Endothelial cell of hepatic sinusoid (primary cell): ENCODE data around the gene MRPS22.
"Not testable (repeated sequence)": the region's sequence is repeated elsewhere in the genome, so short reads cannot be mapped to it uniquely, and the experiment has no call there.

ENCODE experiments used
- in situ Hi-C: cut with HindIII; loops from 2 replicates; pipeline ENCODE4 v1.10.0; 2017; ENCODE audit warnings: low sequenced_read_pairs

Gene MRPS22

GRCh38 chr3:139332092-139332491 lies 11.7 kb upstream of the MRPS22 start:
- in situ Hi-C loops, result no loop called here

GRCh38 chr3:139334675-139335074 lies 9.1 kb upstream of the MRPS22 start:
- in situ Hi-C loops, result not testable (repeated sequence)

GRCh38 chr3:139338405-139338804 lies 5.4 kb upstream of the MRPS22 start:
- in situ Hi-C loops, result no loop called here

- in situ Hi-C loops, result no loop called here
These were observed 4.5 kb upstream of the MRPS22 start for GRCh38 chr3:139339219-139339906.

GRCh38 chr3:139340784-139341183 lies 3.0 kb upstream of the MRPS22 start:
- in situ Hi-C loops, result loop anchor here (5.0 kb wide), 2 partner anchors 228 to 398 kb away; no protein-coding TSS in a partner anchor

- in situ Hi-C loops, result loop anchor here (5.0 kb wide), 2 partner anchors 230 to 400 kb away; no protein-coding TSS in a partner anchor
These were observed 1.8 kb upstream of the MRPS22 start for GRCh38 chr3:139342054-139342453.

- in situ Hi-C loops, result no loop called here
These were observed 3.0 kb downstream of the MRPS22 start for GRCh38 chr3:139346771-139347170.

- in situ Hi-C loops, result loop anchor here (5.0 kb wide), 1 partner anchor 42 kb away; no protein-coding TSS in a partner anchor
These were observed 10.2 kb downstream of the MRPS22 start for GRCh38 chr3:139353920-139354556.

GRCh38 chr3:139354661-139355060 lies 10.8 kb downstream of the MRPS22 start:
- in situ Hi-C loops, result loop anchor here (5.0 kb wide), 1 partner anchor 42 kb away; no protein-coding TSS in a partner anchor

GRCh38 chr3:139355476-139355875 lies 11.7 kb downstream of the MRPS22 start:
- in situ Hi-C loops, result no loop called here

GRCh38 chr3:139355891-139356290 lies 12.1 kb downstream of the MRPS22 start:
- in situ Hi-C loops, result no loop called here

GRCh38 chr3:139357899-139358298 lies 14.1 kb downstream of the MRPS22 start:
- in situ Hi-C loops, result no loop called here

GRCh38 chr3:139358841-139359562 lies 15.2 kb downstream of the MRPS22 start:
- in situ Hi-C loops, result no loop called here

- in situ Hi-C loops, result no loop called here
These were observed 17.5 kb downstream of the MRPS22 start for GRCh38 chr3:139361276-139361675.

- in situ Hi-C loops, result no loop called here
These were observed 20.7 kb downstream of the MRPS22 start for GRCh38 chr3:139364549-139364948.

- in situ Hi-C loops, result no loop called here
These were observed 30.3 kb downstream of the MRPS22 start for GRCh38 chr3:139374099-139374498.

GRCh38 chr3:139377378-139377777 lies 33.6 kb downstream of the MRPS22 start:
- in situ Hi-C loops, result no loop called here

- in situ Hi-C loops, result no loop called here
These were observed 34.9 kb downstream of the MRPS22 start for GRCh38 chr3:139378587-139379241.

GRCh38 chr3:139380575-139380974 lies 36.8 kb downstream of the MRPS22 start:
- in situ Hi-C loops, result no loop called here

GRCh38 chr3:139382291-139382690 lies 38.5 kb downstream of the MRPS22 start:
- in situ Hi-C loops, result not testable (repeated sequence)

GRCh38 chr3:139388077-139388476 lies 44.3 kb downstream of the MRPS22 start:
- in situ Hi-C loops, result no loop called here
